Vagina (tissue), 2 donors: ENCODE data around the gene MMRN2. TPM values are rescaled to one million over a fixed set of nuclear protein-coding genes. Genes with fewer than 3 reads are reported as not detected.
A peak's percentile ranks its signal among the peaks of the same experiment; 100 is the strongest.

ENCODE experiments used
- DNase-seq, 2 donors: peaks; one replicate each; pipeline ENCODE4 v3.0.0-alpha.2; 2017; ENCODE audit errors: extremely low spot score in 2 of 2
- H3K27ac ChIP-seq: fragments of 200-600 bp; sonication (generic); one replicate; pipeline ENCODE4 v1.5.1; 2019
- H3K27me3 ChIP-seq: fragments of 200-600 bp; sonication (generic); one replicate; pipeline ENCODE4 v1.5.1; 2019
- H3K36me3 ChIP-seq, 2 donors: fragments of 200-600 bp; sonication (generic); one replicate each; pipeline ENCODE4 v1.5.1; 2017 to 2019
- H3K4me1 ChIP-seq: fragments of 200-600 bp; sonication (generic); one replicate; pipeline ENCODE4 v1.5.1; 2019
- H3K4me3 ChIP-seq, 2 donors: fragments of 200-600 bp; sonication (generic); 1 replicate in 1 of 2; 2 replicates in 1 of 2; pipeline ENCODE4 v1.5.1; 2016 to 2019
- H3K9me3 ChIP-seq: fragments of 200-600 bp; sonication (generic); one replicate; pipeline ENCODE4 v1.5.1; 2019
- CTCF ChIP-seq, 3 experiments: fragments of 450-650 bp in 2 of 3; fragments of 200-600 bp in 1 of 3; sonication (generic) in 1 of 3; IDR thresholded peaks; one replicate each; pipeline ENCODE4 v1.5.1; 2017 to 2019; ENCODE audit warnings: antibody characterized with exemption in 3 of 3, mild to moderate bottlenecking in 2 of 3, moderate library complexity in 2 of 3
- POLR2A ChIP-seq, 2 donors: fragments of 450-650 bp; IDR thresholded peaks; one replicate each; pipeline ENCODE4 v1.6.1; 2017; ENCODE audit warnings: antibody characterized with exemption in 2 of 2, mild to moderate bottlenecking in 2 of 2, moderate library complexity in 2 of 2
- POLR2AphosphoS5 ChIP-seq, 2 donors: sonication (generic); formaldehyde crosslinking; IDR thresholded peaks; one replicate each; pipeline ENCODE4 v1.9.0; 2017; ENCODE audit warnings: antibody characterized with exemption in 2 of 2, mild to moderate bottlenecking in 2 of 2, low read depth in 1 of 2; ENCODE audit not compliant: insufficient read depth in 1 of 2
- intact Hi-C: fragments of 100-400 bp; cut with DNase I; formaldehyde crosslinking; loops from one replicate; pipeline ENCODE4 v1.15.1; 2023
- total RNA-seq: library from RNA; depleted of rRNA; stranded (reverse); fragments of >200 nt; gene quantifications from one replicate; pipeline ENCODE4 v1.2.3, GENCODE V29; 2016

MMRN2 gene
- total RNA-seq, 1 donor from 2014 or later = 57.2 TPM

GRCh38 chr10:86958901-86959736, 1.7 kb upstream of the MMRN2 start:
- intact Hi-C loops = no loop called here
- no peaks in the 10 kb centered on the region for H3K27me3 ChIP-seq
- H3K4me1 ChIP-seq = peaks cover 72% of the 10 kb centered on the region
- H3K27ac ChIP-seq = peak overlapping the region; percentile 91
- peak overlapping the region; percentile 34 to 35 for H3K4me3 ChIP-seq
- H3K36me3 ChIP-seq = no peaks in the 10 kb centered on the region
- TF ChIP-seq POLR2AphosphoS5 (IDR thresholded peaks at IDR 0.05; ENCODE audit: insufficient read depth in 1 of 2, low read depth in 1 of 2) (peak; percentile 37 to 62), CTCF (IDR thresholded peaks at IDR 0.05) (no peak)
- DNase-seq = peak in 1 of 2 donors; percentile 89
- H3K9me3 ChIP-seq = no peaks in the 10 kb centered on the region

- peak within 1 kb of the TSS; percentile 91 for H3K27ac ChIP-seq
- no peak for TF ChIP-seq POLR2A (IDR thresholded peaks at IDR 0.05)
- TF ChIP-seq CTCF (IDR thresholded peaks at IDR 0.05) = no peak
- TF ChIP-seq POLR2AphosphoS5 (IDR thresholded peaks at IDR 0.05; ENCODE audit: insufficient read depth in 1 of 2, low read depth in 1 of 2) = no peak
- peaks cover 70% of the 10 kb centered on the region for H3K4me1 ChIP-seq
- no peak for DNase-seq
- no peaks in the 10 kb centered on the region for H3K9me3 ChIP-seq
- H3K36me3 ChIP-seq = no peaks in the 10 kb centered on the region
- peak within 1 kb of the TSS; percentile 34 to 35 for H3K4me3 ChIP-seq
- H3K27me3 ChIP-seq = no peaks in the 10 kb centered on the region
- intact Hi-C loops = no loop called here
These were observed 893 bp upstream of the MMRN2 start, which contains the start of gene SNCG for GRCh38 chr10:86958116-86958900. TSS of gene SNCG (plus strand) at chr10:86958599. CDS start at chr10:86958698, 99 bp downstream.

- H3K27me3 ChIP-seq = no peaks in the 10 kb centered on the region
- peaks cover 70% of the 10 kb centered on the region for H3K4me1 ChIP-seq
- H3K9me3 ChIP-seq = no peaks in the 10 kb centered on the region
- H3K27ac ChIP-seq = peak overlapping the region; percentile 91
- TF ChIP-seq POLR2AphosphoS5 (IDR thresholded peaks at IDR 0.05; ENCODE audit: insufficient read depth in 1 of 2, low read depth in 1 of 2) (no peak), CTCF (IDR thresholded peaks at IDR 0.05) (no peak), POLR2A (IDR thresholded peaks at IDR 0.05) (no peak)
- intact Hi-C loops = no loop called here
- H3K36me3 ChIP-seq = no peaks in the 10 kb centered on the region
- peak overlapping the region; percentile 14 to 35 for H3K4me3 ChIP-seq
- DNase-seq = no peak
These were observed 467 bp downstream of the MMRN2 start for GRCh38 chr10:86956848-86957448.

- Histone ChIP-seq H3K4me3 (peak overlapping the region; percentile 14 to 35), H3K4me1 (peaks cover 70% of the 10 kb centered on the region), H3K27me3 (no peaks in the 10 kb centered on the region), H3K36me3 (no peaks in the 10 kb centered on the region), H3K9me3 (no peaks in the 10 kb centered on the region), H3K27ac (peak overlapping the region; percentile 91)
- intact Hi-C loops = no loop called here
- DNase-seq = no peak
- no peak for TF ChIP-seq POLR2A (IDR thresholded peaks at IDR 0.05)
These were observed 1.1 kb downstream of the MMRN2 start for GRCh38 chr10:86956195-86956847.
